Vagina (tissue), 2 donors: ENCODE results near the gene TNFRSF18. TPM values are rescaled to one million over a fixed set of nuclear protein-coding genes. Genes with fewer than 3 reads are reported as not detected.

Experiments used
- DNase-seq, 2 donors: peaks; one replicate each; pipeline ENCODE4 v3.0.0-alpha.2; 2017; ENCODE audit errors: extremely low spot score in 2 of 2
- H3K27ac ChIP-seq: fragments of 200-600 bp; sonication (generic); one replicate; pipeline ENCODE4 v1.5.1; 2019
- H3K27me3 ChIP-seq: fragments of 200-600 bp; sonication (generic); one replicate; pipeline ENCODE4 v1.5.1; 2019
- H3K36me3 ChIP-seq, 2 donors: fragments of 200-600 bp; sonication (generic); one replicate each; pipeline ENCODE4 v1.5.1; 2017 to 2019
- H3K4me1 ChIP-seq: fragments of 200-600 bp; sonication (generic); one replicate; pipeline ENCODE4 v1.5.1; 2019
- H3K4me3 ChIP-seq, 2 donors: fragments of 200-600 bp; sonication (generic); 1 replicate in 1 of 2; 2 replicates in 1 of 2; pipeline ENCODE4 v1.5.1; 2016 to 2019
- H3K9me3 ChIP-seq: fragments of 200-600 bp; sonication (generic); one replicate; pipeline ENCODE4 v1.5.1; 2019
- CTCF ChIP-seq, 3 experiments: fragments of 450-650 bp in 2 of 3; fragments of 200-600 bp in 1 of 3; sonication (generic) in 1 of 3; IDR thresholded peaks; one replicate each; pipeline ENCODE4 v1.5.1; 2017 to 2019; ENCODE audit warnings: antibody characterized with exemption in 3 of 3, mild to moderate bottlenecking in 2 of 3, moderate library complexity in 2 of 3
- POLR2A ChIP-seq, 2 donors: fragments of 450-650 bp; IDR thresholded peaks; one replicate each; pipeline ENCODE4 v1.6.1; 2017; ENCODE audit warnings: antibody characterized with exemption in 2 of 2, mild to moderate bottlenecking in 2 of 2, moderate library complexity in 2 of 2
- POLR2AphosphoS5 ChIP-seq, 2 donors: sonication (generic); formaldehyde crosslinking; IDR thresholded peaks; one replicate each; pipeline ENCODE4 v1.9.0; 2017; ENCODE audit warnings: antibody characterized with exemption in 2 of 2, mild to moderate bottlenecking in 2 of 2, low read depth in 1 of 2; ENCODE audit not compliant: insufficient read depth in 1 of 2
- intact Hi-C: fragments of 100-400 bp; cut with DNase I; formaldehyde crosslinking; loops from one replicate; pipeline ENCODE4 v1.15.1; 2023
- total RNA-seq: library from RNA; depleted of rRNA; stranded (reverse); fragments of >200 nt; gene quantifications from one replicate; pipeline ENCODE4 v1.2.3, GENCODE V29; 2016

Gene TNFRSF18
- total RNA-seq, 1 donor from 2014 or later, result 4.4 TPM

- Histone ChIP-seq H3K36me3 (peaks cover 0 to 31% of the 10 kb centered on the region in 2 donors), H3K27me3 (no peaks in the 10 kb centered on the region)
- intact Hi-C loops, result no loop called here
Measured at GRCh38 chr1:1215080-1215676, 8.8 kb upstream of the TNFRSF18 start.

GRCh38 chr1:1213345-1214265 lies 7.2 kb upstream of the TNFRSF18 start, which contains the start of gene TNFRSF4:
Gene TNFRSF4, minus strand, starts transcription at chr1:1214153. Its CDS starts 26 bp downstream, at chr1:1214127.
- peaks cover 21% of the 10 kb centered on the region for H3K4me1 ChIP-seq
- no peak within 1 kb of the TSS for H3K27ac ChIP-seq
- no peak for DNase-seq
- intact Hi-C loops, result no loop called here
- TF ChIP-seq POLR2AphosphoS5 (IDR thresholded peaks at IDR 0.05; ENCODE audit: insufficient read depth in 1 of 2, low read depth in 1 of 2), result no peak
- TF ChIP-seq CTCF (IDR thresholded peaks at IDR 0.05), result no peak
- no peak for TF ChIP-seq POLR2A (IDR thresholded peaks at IDR 0.05)
- H3K36me3 ChIP-seq, result peaks cover 0 to 25% of the 10 kb centered on the region in 2 donors
- H3K27me3 ChIP-seq, result no peaks in the 10 kb centered on the region
- no peaks in the 10 kb centered on the region for H3K9me3 ChIP-seq
- peak within 1 kb of the TSS; percentile 8 to 32 for H3K4me3 ChIP-seq

More at GRCh38 chr1:1215080-1215676, 8.8 kb upstream of the TNFRSF18 start:
- no peaks in the 10 kb centered on the region for H3K9me3 ChIP-seq
- TF ChIP-seq POLR2AphosphoS5 (IDR thresholded peaks at IDR 0.05; ENCODE audit: insufficient read depth in 1 of 2, low read depth in 1 of 2), result no peak
- no peak for TF ChIP-seq CTCF (IDR thresholded peaks at IDR 0.05)
- no peak for TF ChIP-seq POLR2A (IDR thresholded peaks at IDR 0.05)
- H3K4me3 ChIP-seq, result no peak overlapping the region
- DNase-seq, result no peak
- H3K27ac ChIP-seq, result no peak overlapping the region
- H3K4me1 ChIP-seq, result peaks cover 13% of the 10 kb centered on the region

- Histone ChIP-seq H3K4me1 (peaks cover 29% of the 10 kb centered on the region), H3K9me3 (no peaks in the 10 kb centered on the region), H3K27me3 (no peaks in the 10 kb centered on the region), H3K36me3 (peaks cover 0 to 18% of the 10 kb centered on the region in 2 donors), H3K4me3 (peak overlapping the region; percentile 8 to 32), H3K27ac (no peak overlapping the region)
- intact Hi-C loops, result no loop called here
- TF ChIP-seq POLR2AphosphoS5 (IDR thresholded peaks at IDR 0.05; ENCODE audit: insufficient read depth in 1 of 2, low read depth in 1 of 2) (no peak), POLR2A (IDR thresholded peaks at IDR 0.05) (no peak), CTCF (IDR thresholded peaks at IDR 0.05) (no peak)
- no peak for DNase-seq
Measured at GRCh38 chr1:1212780-1213344, 6.5 kb upstream of the TNFRSF18 start.

GRCh38 chr1:1211541-1212441 lies 5.4 kb upstream of the TNFRSF18 start:
- peak overlapping the region; percentile 8 to 32 for H3K4me3 ChIP-seq

More at GRCh38 chr1:1211541-1212441, 5.4 kb upstream of the TNFRSF18 start:
- H3K9me3 ChIP-seq, result no peaks in the 10 kb centered on the region
- TF ChIP-seq CTCF (IDR thresholded peaks at IDR 0.05) (no peak), POLR2A (IDR thresholded peaks at IDR 0.05) (no peak), POLR2AphosphoS5 (IDR thresholded peaks at IDR 0.05; ENCODE audit: insufficient read depth in 1 of 2, low read depth in 1 of 2) (no peak)
- intact Hi-C loops, result no loop called here
- DNase-seq, result no peak
- peaks cover 39% of the 10 kb centered on the region for H3K4me1 ChIP-seq
- H3K27me3 ChIP-seq, result no peaks in the 10 kb centered on the region
- no peak overlapping the region for H3K27ac ChIP-seq
- peaks cover 0 to 7% of the 10 kb centered on the region in 2 donors for H3K36me3 ChIP-seq
